Central memory CD8-positive, alpha-beta T cell (primary cell): Measurements from ENCODE around the gene ZNF682.
A peak's percentile ranks its signal among the peaks of the same experiment; 100 is the strongest.
"Not testable (repeated sequence)": the region's sequence is repeated elsewhere in the genome, so short reads cannot be mapped to it uniquely, and the experiment has no call there.

Experiments
- ATAC-seq: fragments of 150-1000 bp; cut with Tn5 transposase; replicated peaks from 2 replicates; pipeline ENCODE4 v1.10.0; 2022; ENCODE audit warnings: mild to moderate bottlenecking, moderate FRiP score, moderate number of reproducible peaks; ENCODE audit not compliant: poor library complexity, severe bottlenecking; ENCODE audit errors: extremely low read depth
- DNase-seq, 2 donors: peaks; one replicate each; pipeline ENCODE4 v3.0.0; 2021; ENCODE audit warnings: low spot score in 2 of 2
- H3K27ac Mint-ChIP-seq: one replicate; pipeline ENCODE4 v1.8.0; 2022; ENCODE audit warnings: low read depth, mild to moderate bottlenecking, moderate library complexity, mixed read lengths
- H3K27me3 Mint-ChIP-seq: one replicate; pipeline ENCODE4 v1.8.0; 2022; ENCODE audit warnings: mixed read lengths
- H3K36me3 Mint-ChIP-seq: one replicate; pipeline ENCODE4 v1.8.0; 2022; ENCODE audit warnings: mild to moderate bottlenecking, moderate library complexity, mixed read lengths; ENCODE audit not compliant: insufficient read depth
- H3K4me1 Mint-ChIP-seq: one replicate; pipeline ENCODE4 v1.8.0; 2022; ENCODE audit warnings: mixed read lengths
- H3K4me3 Mint-ChIP-seq: one replicate; pipeline ENCODE4 v1.8.0; 2022; ENCODE audit warnings: mild to moderate bottlenecking, moderate library complexity, mixed read lengths
- H3K9me3 Mint-ChIP-seq: one replicate; pipeline ENCODE4 v1.8.0; 2022; ENCODE audit warnings: mixed read lengths

ZNF682 gene

GRCh38 chr19:20058738-20059137 lies 19.4 kb upstream of the ZNF682 start:
- not testable (repeated sequence) for H3K36me3 Mint-ChIP-seq, H3K4me3 Mint-ChIP-seq, DNase-seq, H3K4me1 Mint-ChIP-seq, H3K9me3 Mint-ChIP-seq, ATAC-seq, H3K27ac Mint-ChIP-seq
- peaks cover 11% of the 10 kb centered on the region for H3K27me3 Mint-ChIP-seq

DNA sequence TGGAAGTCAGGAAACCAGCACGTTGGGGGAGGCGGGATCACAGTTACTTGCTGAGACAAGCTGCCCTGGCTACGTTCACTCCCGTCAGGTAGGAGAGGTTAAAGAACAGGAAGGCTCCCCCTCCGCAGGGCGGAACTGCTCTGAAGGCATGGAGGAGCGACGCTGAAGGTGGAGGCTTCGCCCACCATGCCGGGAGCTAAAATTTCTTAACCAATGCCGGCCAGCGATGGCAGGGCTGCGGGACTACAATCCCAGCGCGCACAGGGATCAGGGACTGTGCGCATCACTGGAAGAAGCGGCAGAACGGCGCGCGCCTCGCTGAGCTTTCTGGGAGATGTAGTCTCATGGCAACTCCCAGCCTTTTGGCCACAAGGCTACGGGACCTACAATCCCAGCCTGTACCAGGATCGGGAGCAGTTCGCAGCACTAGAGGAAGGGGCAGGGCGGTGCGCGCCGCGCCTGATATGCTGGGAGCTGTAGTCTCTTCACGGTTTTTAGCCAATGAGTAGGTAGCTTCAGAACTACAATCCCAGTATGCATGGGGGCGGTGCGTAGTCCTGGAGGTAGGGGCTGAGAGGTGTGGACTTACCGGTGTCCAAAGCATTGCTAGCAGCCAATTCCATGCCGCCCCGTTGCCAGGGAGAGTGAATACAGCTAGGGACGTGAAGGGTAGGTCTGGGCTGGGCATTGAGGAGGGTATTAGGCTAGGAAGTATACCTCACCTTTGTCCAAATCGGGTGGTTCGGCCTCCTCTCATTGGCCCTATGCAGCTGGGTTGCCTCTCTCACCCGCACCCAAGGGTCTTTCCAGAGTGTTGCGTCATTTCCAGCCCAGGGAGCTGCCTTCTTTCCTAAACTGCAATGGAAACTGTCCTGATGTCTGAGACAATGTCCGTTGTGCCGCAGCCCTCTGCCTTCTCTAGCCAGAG lies 12.8 kb upstream of the ZNF682 start:
- no peaks in the 10 kb centered on the region for H3K9me3 Mint-ChIP-seq
- DNase-seq (peak; percentile 9 to 22), ATAC-seq (peak; percentile 89)
- no peaks in the 10 kb centered on the region for H3K27me3 Mint-ChIP-seq
- peaks cover 18% of the 10 kb centered on the region for H3K4me1 Mint-ChIP-seq
- peak overlapping the region; percentile 85 for H3K27ac Mint-ChIP-seq
- H3K36me3 Mint-ChIP-seq, result no peaks in the 10 kb centered on the region
- H3K4me3 Mint-ChIP-seq, result peak overlapping the region; percentile 94

GRCh38 chr19:20045742-20046141 lies 6.4 kb upstream of the ZNF682 start:
- ATAC-seq, H3K4me3 Mint-ChIP-seq, DNase-seq, H3K27ac Mint-ChIP-seq, H3K4me1 Mint-ChIP-seq, H3K9me3 Mint-ChIP-seq, H3K36me3 Mint-ChIP-seq, H3K27me3 Mint-ChIP-seq: not testable (repeated sequence)

GRCh38 chr19:20044663-20045062 lies 5.4 kb upstream of the ZNF682 start:
- DNase-seq, result no peak
- H3K9me3 Mint-ChIP-seq, result no peaks in the 10 kb centered on the region
- H3K4me1 Mint-ChIP-seq, result no peaks in the 10 kb centered on the region
- no peak overlapping the region for H3K4me3 Mint-ChIP-seq
- H3K27me3 Mint-ChIP-seq, result no peaks in the 10 kb centered on the region
- no peak for ATAC-seq
- H3K36me3 Mint-ChIP-seq, result no peaks in the 10 kb centered on the region
- no peak overlapping the region for H3K27ac Mint-ChIP-seq

DNA sequence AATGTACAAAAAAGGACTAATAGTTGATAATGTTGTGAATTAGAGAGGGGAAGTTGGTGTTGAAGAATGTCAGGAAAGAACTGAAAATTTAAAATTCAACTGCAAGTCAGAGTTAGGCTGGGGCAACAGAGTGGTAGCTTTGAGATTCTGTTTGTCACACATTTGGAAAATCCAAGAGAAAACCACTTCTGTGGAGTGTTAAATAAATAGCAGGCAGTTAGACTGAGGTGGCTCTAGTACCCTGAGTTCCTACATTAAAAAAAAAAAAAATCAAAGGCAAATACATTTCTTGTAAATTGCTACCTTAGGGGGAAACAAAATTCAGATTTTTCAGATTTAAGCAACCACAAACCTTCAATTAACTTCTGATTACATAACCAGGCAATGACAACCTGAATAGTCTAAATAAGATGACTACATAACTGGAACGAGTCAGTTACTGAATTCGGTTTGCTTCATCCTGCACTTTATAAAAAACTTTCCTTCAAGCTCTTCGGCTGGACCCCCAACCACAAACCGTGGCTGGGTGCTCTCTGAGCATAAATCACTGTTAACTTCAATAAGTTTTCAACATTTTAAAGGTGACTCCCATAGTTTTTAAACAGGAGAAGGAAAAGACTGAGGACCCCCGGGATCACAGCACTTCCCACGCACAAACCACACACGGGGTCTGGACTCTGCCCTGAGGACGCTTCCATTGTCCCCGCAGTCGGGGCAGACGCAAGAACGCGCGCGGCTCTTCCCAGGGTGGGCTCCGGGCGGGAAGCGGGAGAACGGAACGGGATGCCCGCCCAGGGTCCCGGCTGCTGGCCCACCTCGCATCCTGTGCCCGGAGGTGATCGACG lies 725 bp downstream of the ZNF682 start:
- H3K4me1 Mint-ChIP-seq, result peaks cover 14% of the 10 kb centered on the region
- H3K36me3 Mint-ChIP-seq, result peaks cover 10% of the 10 kb centered on the region
- no peaks in the 10 kb centered on the region for H3K9me3 Mint-ChIP-seq
- peak overlapping the region; percentile 93 for H3K27ac Mint-ChIP-seq
- H3K27me3 Mint-ChIP-seq, result no peaks in the 10 kb centered on the region
- DNase-seq (no peak), ATAC-seq (no peak)
- H3K4me3 Mint-ChIP-seq, result peak overlapping the region; percentile 92

DNA sequence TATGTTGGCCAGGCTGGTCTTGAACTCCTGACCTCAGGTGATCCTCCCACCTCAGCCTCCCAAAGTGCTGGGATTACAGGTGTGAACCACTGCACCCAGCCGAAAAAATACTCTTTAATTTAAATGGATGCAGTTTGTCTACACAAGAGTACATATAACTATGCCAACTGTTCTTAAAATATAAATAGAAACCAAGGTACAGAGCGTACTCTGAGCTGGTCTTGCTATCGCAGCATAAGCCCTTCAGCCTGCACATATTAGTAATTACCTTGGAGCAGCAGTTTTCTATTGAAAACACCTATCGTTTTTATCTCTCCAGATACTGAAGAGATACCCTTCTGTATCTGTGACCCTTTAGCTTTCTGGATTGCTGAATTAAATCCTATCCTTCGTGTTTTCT lies 3.4 kb downstream of the ZNF682 start:
- ATAC-seq (no peak), DNase-seq (no peak)
- Mint-ChIP-seq H3K27ac (no peak overlapping the region), H3K9me3 (no peaks in the 10 kb centered on the region), H3K4me1 (peaks cover 15% of the 10 kb centered on the region), H3K36me3 (peaks cover 13% of the 10 kb centered on the region), H3K27me3 (no peaks in the 10 kb centered on the region), H3K4me3 (no peak overlapping the region)

GRCh38 chr19:20028611-20029010 lies 10.7 kb downstream of the ZNF682 start:
- no peak overlapping the region for H3K4me3 Mint-ChIP-seq
- H3K27me3 Mint-ChIP-seq, result no peaks in the 10 kb centered on the region
- H3K27ac Mint-ChIP-seq, result no peak overlapping the region
- H3K36me3 Mint-ChIP-seq, result peaks cover 13% of the 10 kb centered on the region
- H3K9me3 Mint-ChIP-seq, result no peaks in the 10 kb centered on the region
- ATAC-seq, result no peak
- no peak for DNase-seq
- peaks cover under 1% of the 10 kb centered on the region for H3K4me1 Mint-ChIP-seq

DNA sequence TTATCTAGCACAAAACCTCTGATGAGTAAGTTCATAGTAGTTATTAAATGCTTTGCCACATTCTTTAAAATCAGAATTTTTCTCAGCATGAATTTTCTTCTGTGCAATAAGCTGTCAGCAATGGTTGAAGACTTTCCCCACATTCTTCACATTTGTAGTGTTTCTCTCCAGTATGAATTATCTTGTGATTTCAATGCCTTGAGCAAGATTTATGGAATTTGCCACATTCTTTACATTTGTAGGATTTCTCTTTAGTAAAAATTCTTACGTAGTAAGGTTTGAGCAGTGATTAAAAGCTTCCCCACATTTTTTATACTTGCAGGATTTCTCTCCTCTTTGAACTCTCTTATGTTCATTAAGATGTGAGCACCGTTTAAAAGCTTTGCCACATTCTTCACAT lies 33.6 kb downstream of the ZNF682 start:
- Mint-ChIP-seq H3K9me3 (peaks cover 21% of the 10 kb centered on the region), H3K27me3 (no peaks in the 10 kb centered on the region)

DNA sequence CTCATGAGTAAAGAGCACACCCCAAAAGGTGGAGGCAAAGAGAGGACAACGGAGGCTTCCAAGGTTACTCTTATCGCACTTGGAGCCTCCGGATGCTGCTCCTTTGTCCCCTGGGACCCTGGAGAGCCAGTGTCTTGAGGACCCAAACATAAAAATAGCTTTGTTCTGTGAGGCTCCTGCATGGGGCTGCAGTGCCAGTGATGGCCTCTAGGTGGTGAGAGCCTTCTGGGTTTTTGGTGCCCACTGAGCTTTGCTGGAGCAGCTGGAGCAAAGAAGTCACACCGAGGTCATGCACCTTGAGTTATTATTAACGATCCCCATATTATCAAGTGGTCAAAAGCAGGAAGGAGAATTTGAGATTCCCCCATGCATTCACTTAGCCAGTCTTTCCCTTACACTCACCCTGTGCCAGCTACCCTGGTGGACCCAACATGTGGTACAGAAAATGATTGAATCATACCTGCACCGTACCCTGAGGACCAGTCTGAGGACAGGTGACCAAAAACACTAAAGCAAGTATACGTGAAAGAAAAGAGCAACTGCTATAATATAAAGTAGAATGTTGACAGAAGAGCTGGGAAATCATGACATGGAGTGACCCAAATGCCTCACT lies 41.5 kb downstream of the ZNF682 start:
- Mint-ChIP-seq H3K4me1 (no peaks in the 10 kb centered on the region), H3K27me3 (no peaks in the 10 kb centered on the region), H3K9me3 (peaks cover 4% of the 10 kb centered on the region), H3K36me3 (peaks cover 2% of the 10 kb centered on the region), H3K27ac (no peak overlapping the region), H3K4me3 (no peak overlapping the region)
- DNase-seq, result peak; percentile 13 to 28
- no peak for ATAC-seq

More for the DNA sequence above, 33.6 kb downstream of the ZNF682 start:
- H3K4me1 Mint-ChIP-seq, result no peaks in the 10 kb centered on the region
- ATAC-seq (no peak), DNase-seq (no peak)
- H3K4me3 Mint-ChIP-seq, result no peak overlapping the region
- H3K36me3 Mint-ChIP-seq, result peaks cover 2% of the 10 kb centered on the region
- H3K27ac Mint-ChIP-seq, result no peak overlapping the region

- H3K4me1 Mint-ChIP-seq, result no peaks in the 10 kb centered on the region
- H3K4me3 Mint-ChIP-seq, result no peak overlapping the region
- no peak for DNase-seq
- no peak for ATAC-seq
- no peak overlapping the region for H3K27ac Mint-ChIP-seq
- H3K36me3 Mint-ChIP-seq, result no peaks in the 10 kb centered on the region
- no peaks in the 10 kb centered on the region for H3K27me3 Mint-ChIP-seq
- H3K9me3 Mint-ChIP-seq, result peaks cover 26% of the 10 kb centered on the region
Measured at GRCh38 chr19:19966862-19967261, 72.4 kb downstream of the ZNF682 start.

DNA sequence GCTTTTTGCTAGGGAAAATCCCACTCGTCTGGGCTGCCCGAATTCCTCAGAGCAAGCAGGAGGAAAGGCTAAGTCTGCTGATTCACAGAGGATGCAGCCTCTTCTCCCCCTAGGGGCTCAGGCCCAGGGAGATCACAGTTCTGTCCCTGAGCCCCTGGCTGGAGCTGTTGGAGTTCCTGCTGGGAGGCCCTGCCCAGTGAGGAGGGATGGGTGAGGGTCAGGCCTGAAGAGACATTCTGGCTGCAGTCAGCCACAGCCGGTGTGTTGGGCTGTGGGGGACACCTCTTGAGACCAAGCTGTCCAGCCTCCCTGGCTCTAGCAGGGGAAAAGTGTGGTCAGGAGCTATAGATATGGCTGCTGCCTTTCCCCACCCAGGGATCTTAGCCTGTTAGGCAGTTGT lies 73.2 kb downstream of the ZNF682 start:
- H3K27ac Mint-ChIP-seq, H3K36me3 Mint-ChIP-seq, H3K27me3 Mint-ChIP-seq, DNase-seq, H3K4me1 Mint-ChIP-seq, ATAC-seq, H3K4me3 Mint-ChIP-seq: not testable (repeated sequence)
- peaks cover 26% of the 10 kb centered on the region for H3K9me3 Mint-ChIP-seq

DNA sequence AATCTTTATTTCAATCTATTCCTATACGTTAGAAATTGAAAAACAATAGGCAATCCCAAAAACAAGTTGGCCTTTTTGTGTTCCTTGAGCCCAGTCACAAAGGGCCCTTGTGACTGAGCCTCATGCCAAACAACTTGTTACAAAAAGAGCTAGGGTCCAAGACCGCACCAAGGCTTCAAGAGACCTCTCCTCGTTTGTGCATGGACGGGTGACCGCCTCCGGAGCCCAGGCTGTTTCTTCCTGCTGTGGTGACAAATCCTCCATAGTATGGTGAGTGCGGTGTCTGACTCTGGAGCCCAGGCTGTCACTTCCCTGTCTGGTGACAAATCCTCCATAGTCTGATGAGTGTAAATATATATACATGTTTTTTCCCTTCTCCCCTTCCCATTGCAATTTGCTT lies 74.9 kb downstream of the ZNF682 start:
- no peaks in the 10 kb centered on the region for H3K4me1 Mint-ChIP-seq
- DNase-seq (no peak), ATAC-seq (no peak)
- no peaks in the 10 kb centered on the region for H3K27me3 Mint-ChIP-seq
- H3K4me3 Mint-ChIP-seq, result no peak overlapping the region
- no peaks in the 10 kb centered on the region for H3K36me3 Mint-ChIP-seq
- H3K9me3 Mint-ChIP-seq, result peaks cover 24% of the 10 kb centered on the region
- no peak overlapping the region for H3K27ac Mint-ChIP-seq
